ENCODE data around the gene CCDC7.
"Not testable (repeated sequence)": the region's sequence is repeated elsewhere in the genome, so short reads cannot be mapped to it uniquely, and the experiment has no call there.

Gene CCDC7

DNA sequence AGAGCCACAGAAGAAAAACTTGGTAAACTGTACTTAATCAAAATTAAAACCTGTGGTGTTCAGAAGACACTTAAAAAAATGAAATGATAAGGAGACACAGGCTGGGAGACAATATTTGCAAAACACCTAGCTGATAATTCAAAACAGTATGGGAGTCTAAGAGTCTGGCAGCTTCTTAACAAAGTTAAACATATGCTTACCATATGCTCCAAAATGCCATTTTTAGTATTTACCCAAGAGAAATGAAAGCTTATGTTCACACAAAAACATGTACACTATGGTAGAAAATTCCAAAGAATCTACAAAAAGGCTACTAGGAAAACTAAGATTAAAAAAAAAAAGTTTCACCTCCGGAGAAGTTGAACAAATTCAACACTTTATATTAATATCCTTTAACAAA is 463.5 kb downstream of the CCDC7 start:
- no peak overlapping the region for H3K27ac ChIP-seq
- TF ChIP-seq ZFX (IDR thresholded peaks at IDR 0.05) (no peak), CTCF (conservative IDR thresholded peaks at IDR 0.05) (no peak)

GRCh38 chr10:32909970-32910369 is 464.0 kb downstream of the CCDC7 start:
- not testable (repeated sequence) for H3K27ac ChIP-seq

DNA sequence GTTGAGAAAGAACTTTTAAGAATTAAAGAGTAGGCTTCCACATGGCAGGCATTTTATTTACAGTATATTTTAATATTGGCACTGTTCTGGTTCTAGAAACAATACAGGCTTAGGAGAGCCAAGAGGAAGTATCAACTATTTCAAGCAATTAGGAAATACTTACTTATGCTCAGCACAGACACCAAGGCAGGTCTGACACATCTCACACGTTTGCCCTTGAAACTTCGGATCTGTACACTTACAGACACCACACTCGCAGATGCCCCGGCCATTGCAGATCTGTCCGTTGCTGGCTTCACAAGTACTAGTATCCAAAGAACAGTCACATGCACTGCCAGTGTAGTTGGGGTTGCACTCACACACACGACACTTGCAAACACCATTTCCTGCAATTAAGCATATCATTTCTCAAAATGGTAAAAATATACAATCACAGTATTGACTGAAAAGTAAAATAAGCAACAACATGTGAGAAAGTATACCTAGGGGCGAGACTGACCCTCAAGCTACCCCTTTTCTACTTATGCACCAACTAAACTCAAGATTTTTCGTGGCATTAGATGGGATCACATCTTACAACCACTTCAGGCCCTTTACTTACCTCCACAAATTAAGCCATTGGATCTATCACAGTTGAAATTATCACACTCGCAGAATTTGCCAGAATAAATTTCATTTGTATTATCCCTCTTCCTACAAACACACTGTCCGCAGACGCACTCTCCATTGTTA is 465.5 kb downstream of the CCDC7 start:
- H3K27ac ChIP-seq = no peak overlapping the region
- TF ChIP-seq CTCF (conservative IDR thresholded peaks at IDR 0.05) (no peak), ZFX (IDR thresholded peaks at IDR 0.05) (no peak)

DNA sequence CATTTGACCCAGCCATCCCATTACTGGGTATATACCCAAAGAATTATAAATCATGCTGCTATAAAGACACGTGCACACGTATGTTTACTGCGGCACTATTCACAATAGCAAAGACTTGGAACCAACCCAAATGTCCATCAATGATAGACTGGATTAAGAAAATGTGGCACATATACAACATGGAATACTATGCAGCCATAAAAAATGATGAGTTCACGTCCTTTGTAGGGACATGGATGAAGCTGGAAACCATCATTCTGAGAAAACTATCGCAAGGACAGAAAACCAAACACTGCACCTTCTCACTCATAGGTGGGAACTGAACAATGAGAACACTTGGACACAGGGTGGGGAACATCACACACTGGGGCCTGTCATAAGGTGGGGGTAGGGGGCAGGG is 471.9 kb downstream of the CCDC7 start:
- H3K27ac ChIP-seq = not testable (repeated sequence)

- TF ChIP-seq CTCF (conservative IDR thresholded peaks at IDR 0.05) = no peak
- no peak for TF ChIP-seq ZFX (IDR thresholded peaks at IDR 0.05)
- H3K27ac ChIP-seq = no peak overlapping the region
These were observed 476.2 kb downstream of the CCDC7 start for GRCh38 chr10:32922170-32922569.

- TF ChIP-seq CTCF (conservative IDR thresholded peaks at IDR 0.05) = no peak
- no peak for TF ChIP-seq ZFX (IDR thresholded peaks at IDR 0.05)
These were observed 477.2 kb downstream of the CCDC7 start for GRCh38 chr10:32923134-32923533.

GRCh38 chr10:32923849-32924248 is 477.9 kb downstream of the CCDC7 start:
- H3K27ac ChIP-seq = no peak overlapping the region
- no peak for TF ChIP-seq ZFX (IDR thresholded peaks at IDR 0.05)
- TF ChIP-seq CTCF (conservative IDR thresholded peaks at IDR 0.05) = no peak

More at GRCh38 chr10:32923134-32923533, 477.2 kb downstream of the CCDC7 start:
- H3K27ac ChIP-seq = no peak overlapping the region

All from C4-2B (cell line).